ENCODE measurements around the gene PGGT1B. TPM values are rescaled to one million over a fixed set of nuclear protein-coding genes. Genes with fewer than 3 reads are reported as not detected.
A peak's percentile ranks its signal among the peaks of the same experiment; 100 is the strongest.

Gene PGGT1B
- total RNA-seq, 1 experiment from 2014 or later, result 31.1 TPM

GRCh38 chr5:115267617-115268016 is 4.9 kb upstream of the PGGT1B start:
- ChIA-PET CTCF (no interaction called here), POLR2A (ENCODE audit: unreplicated experiment) (no interaction called here)
- DNase-seq, result peak in 1 of 2 experiments; percentile 55
- BruUV-seq (replicated peaks), result no TSS peak
- TF ChIP-seq EZH2 (IDR thresholded peaks at IDR 0.05; ENCODE audit: low read depth) (no peak), CTCF (conservative IDR thresholded peaks at IDR 0.05) (no peak)
- H3K79me2 ChIP-seq (ENCODE audit: low read depth), result no peaks in the 10 kb centered on the region
- H3F3A ChIP-seq (ENCODE audit: insufficient read depth, low read depth), result peaks cover 6% of the 10 kb centered on the region
- H4K20me1 ChIP-seq (ENCODE audit: insufficient read depth), result no peaks in the 10 kb centered on the region
- intact Hi-C loops (cut with micrococcal nuclease; ENCODE audit: unreplicated experiment), result no loop called here
- peaks cover 7% of the 10 kb centered on the region for H3K4me1 ChIP-seq (replicated peaks; ENCODE audit: insufficient read depth)
- H3K36me3 ChIP-seq (ENCODE audit: low read depth), result no peaks in the 10 kb centered on the region
- H3K4me3 ChIP-seq, result no peak overlapping the region
- no peaks in the 10 kb centered on the region for H3K9me2 ChIP-seq (ENCODE audit: insufficient read depth)
- no peak overlapping the region for H2AFZ ChIP-seq
- H3K27ac ChIP-seq, result no peak overlapping the region
- H3K4me2 ChIP-seq, result no peak overlapping the region
- no peaks in the 10 kb centered on the region for H3K9me3 ChIP-seq (ENCODE audit: insufficient read depth, low read depth)
- H3K27me3 ChIP-seq (ENCODE audit: insufficient read depth, low read depth), result no peaks in the 10 kb centered on the region

- no peaks in the 10 kb centered on the region for H3K36me3 ChIP-seq (ENCODE audit: low read depth)
- H3K4me1 ChIP-seq (replicated peaks; ENCODE audit: insufficient read depth), result peaks cover 22% of the 10 kb centered on the region
- H3K79me2 ChIP-seq (ENCODE audit: low read depth), result peaks cover 23% of the 10 kb centered on the region
- no peak overlapping the region for H3K27ac ChIP-seq
- peaks cover 6% of the 10 kb centered on the region for H3F3A ChIP-seq (ENCODE audit: insufficient read depth, low read depth)
- no peaks in the 10 kb centered on the region for H3K27me3 ChIP-seq (ENCODE audit: insufficient read depth, low read depth)
- CTCF ChIA-PET, result no interaction called here
- no peaks in the 10 kb centered on the region for H3K9me3 ChIP-seq (ENCODE audit: insufficient read depth, low read depth)
- no peak overlapping the region for H3K4me2 ChIP-seq
- no peak overlapping the region for H3K4me3 ChIP-seq
- H3K9me2 ChIP-seq (ENCODE audit: insufficient read depth), result no peaks in the 10 kb centered on the region
- DNase-seq, result no peak
- intact Hi-C loops (cut with micrococcal nuclease; ENCODE audit: unreplicated experiment), result no loop called here
- TF ChIP-seq EZH2 (IDR thresholded peaks at IDR 0.05; ENCODE audit: low read depth) (no peak), CTCF (conservative IDR thresholded peaks at IDR 0.05) (no peak)
- no peak overlapping the region for H2AFZ ChIP-seq
- POLR2A ChIA-PET (ENCODE audit: unreplicated experiment), result no interaction called here
- no TSS peak for BruUV-seq (replicated peaks)
- 0 out of 2 replicates have a peak, but pooled peaks cover 5% of the 10 kb centered on the region for H4K20me1 ChIP-seq (ENCODE audit: insufficient read depth)
Observed at GRCh38 chr5:115265220-115265619, 2.5 kb upstream of the PGGT1B start.

- Histone ChIP-seq H3K4me1 (replicated peaks; ENCODE audit: insufficient read depth) (peaks cover 22% of the 10 kb centered on the region), H3K27ac (no peak overlapping the region), H3K4me2 (no peak overlapping the region), H3K9me2 (ENCODE audit: insufficient read depth) (no peaks in the 10 kb centered on the region), H4K20me1 (ENCODE audit: insufficient read depth) (0 out of 2 replicates have a peak, but pooled peaks cover 5% of the 10 kb centered on the region), H2AFZ (no peak overlapping the region), H3K36me3 (ENCODE audit: low read depth) (no peaks in the 10 kb centered on the region), H3F3A (ENCODE audit: insufficient read depth, low read depth) (peaks cover 6% of the 10 kb centered on the region), H3K9me3 (ENCODE audit: insufficient read depth, low read depth) (no peaks in the 10 kb centered on the region), H3K27me3 (ENCODE audit: insufficient read depth, low read depth) (no peaks in the 10 kb centered on the region), H3K4me3 (no peak overlapping the region), H3K79me2 (ENCODE audit: low read depth) (peaks cover 27% of the 10 kb centered on the region)
- CTCF ChIA-PET, result no interaction called here
- intact Hi-C loops (cut with micrococcal nuclease; ENCODE audit: unreplicated experiment), result loop anchor here (5.0 kb wide), 1 partner anchor 33 kb away; the partner anchor contains the start of gene CCDC112
- DNase-seq, result no peak
- POLR2A ChIA-PET (ENCODE audit: unreplicated experiment), result no interaction called here
- no peak for TF ChIP-seq CTCF (conservative IDR thresholded peaks at IDR 0.05)
- no TSS peak for BruUV-seq (replicated peaks)
Observed at GRCh38 chr5:115264786-115265185, 2.1 kb upstream of the PGGT1B start.
